Rectal smooth muscle tissue (tissue), 1 donor: ENCODE measurements around the gene MARK2.

ENCODE experiments used
- H3K27ac ChIP-seq: one replicate; pipeline ENCODE4 v1.7.0; 2013; ENCODE audit warnings: low read depth, low read length, inconsistent platforms
- H3K27me3 ChIP-seq: one replicate; pipeline ENCODE4 v1.7.0; 2013; ENCODE audit warnings: low read length; ENCODE audit not compliant: control insufficient read depth, insufficient read depth
- H3K36me3 ChIP-seq: one replicate; pipeline ENCODE4 v1.7.0; 2013; ENCODE audit warnings: low read length; ENCODE audit not compliant: control insufficient read depth, insufficient read depth
- H3K4me1 ChIP-seq: one replicate; pipeline ENCODE4 v1.7.0; 2013; ENCODE audit warnings: low read length; ENCODE audit not compliant: control insufficient read depth, insufficient read depth
- H3K4me3 ChIP-seq: one replicate; pipeline ENCODE4 v1.7.0; 2013; ENCODE audit warnings: low read length
- H3K9ac ChIP-seq: one replicate; pipeline ENCODE4 v1.7.0; 2013; ENCODE audit warnings: low read length

The MARK2 gene

DNA sequence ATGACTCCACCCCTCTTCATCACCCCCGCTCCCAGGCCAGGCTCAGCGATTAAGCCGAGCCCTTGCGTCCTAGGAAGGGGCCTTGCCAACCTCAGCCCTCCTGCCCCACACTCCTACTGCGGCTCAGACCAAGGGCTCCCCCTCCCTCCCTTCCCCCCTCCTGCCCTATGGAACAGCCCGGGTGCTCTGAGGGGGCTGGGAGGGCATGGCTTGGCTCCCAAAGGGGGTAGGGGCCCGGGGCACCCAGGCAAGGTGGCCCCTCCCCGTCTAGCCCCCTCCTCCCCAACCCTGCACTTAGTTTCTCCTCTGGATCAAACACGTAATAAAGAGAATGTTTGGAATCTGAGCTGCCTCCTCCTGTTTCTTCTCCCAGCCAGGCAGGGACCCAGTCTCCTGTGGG, 71.8 kb downstream of the MARK2 start:
- Histone ChIP-seq H3K27ac (no peak overlapping the region), H3K4me3 (no peak overlapping the region), H3K36me3 (peaks cover 11% of the 10 kb centered on the region), H3K9ac (no peak overlapping the region), H3K4me1 (peaks cover 5% of the 10 kb centered on the region), H3K27me3 (peaks cover under 1% of the 10 kb centered on the region)

DNA sequence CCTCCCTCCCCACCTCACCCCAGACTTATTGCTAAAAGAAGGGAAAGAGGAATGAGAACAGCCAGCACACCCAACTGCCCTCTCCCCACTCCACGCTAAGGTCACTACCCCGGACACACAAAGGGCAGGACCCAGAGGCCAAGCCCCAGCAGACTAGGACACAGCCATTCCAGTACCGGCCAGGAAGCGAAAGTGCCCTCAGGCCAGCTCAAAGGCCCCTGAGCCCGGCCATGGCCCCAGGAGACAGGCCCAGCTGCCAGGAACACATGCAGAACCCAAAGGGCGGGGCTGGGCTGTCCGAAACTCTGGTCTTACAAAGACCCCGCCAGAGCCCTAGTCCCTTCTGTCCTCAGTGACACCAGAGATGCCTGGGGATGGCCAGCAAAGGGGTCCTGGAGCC, 72.5 kb downstream of the MARK2 start:
- no peak overlapping the region for H3K9ac ChIP-seq
- H3K4me3 ChIP-seq, result no peak overlapping the region
- no peak overlapping the region for H3K27ac ChIP-seq
- H3K4me1 ChIP-seq, result peaks cover 7% of the 10 kb centered on the region
- H3K36me3 ChIP-seq, result peaks cover 11% of the 10 kb centered on the region
- H3K27me3 ChIP-seq, result peaks cover 3% of the 10 kb centered on the region

DNA sequence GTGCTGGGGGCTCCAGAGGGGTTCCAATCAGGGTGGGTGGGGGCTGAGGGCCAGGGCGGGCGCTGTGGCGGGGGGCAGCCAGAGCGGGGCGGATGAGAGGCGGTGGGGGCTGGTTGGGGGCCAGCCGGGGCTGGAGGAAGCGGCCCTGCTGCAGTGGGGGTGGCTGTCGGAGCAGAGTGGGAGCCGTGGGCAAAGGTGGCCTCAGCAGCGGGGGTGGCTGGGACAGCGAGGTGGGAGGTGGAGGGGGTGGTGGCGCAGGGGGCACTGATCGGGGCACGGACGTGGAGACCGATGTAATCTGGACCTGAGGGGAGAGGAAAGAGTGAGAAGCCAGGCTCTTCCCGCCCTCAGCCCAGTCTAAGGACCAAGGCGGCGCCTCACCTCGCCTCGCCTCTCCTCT, 73.0 kb downstream of the MARK2 start:
- H3K27ac ChIP-seq, result no peak overlapping the region
- H3K36me3 ChIP-seq, result peaks cover 10% of the 10 kb centered on the region
- H3K9ac ChIP-seq, result no peak overlapping the region
- peaks cover 9% of the 10 kb centered on the region for H3K4me1 ChIP-seq
- H3K4me3 ChIP-seq, result no peak overlapping the region
- H3K27me3 ChIP-seq, result peaks cover 3% of the 10 kb centered on the region

DNA sequence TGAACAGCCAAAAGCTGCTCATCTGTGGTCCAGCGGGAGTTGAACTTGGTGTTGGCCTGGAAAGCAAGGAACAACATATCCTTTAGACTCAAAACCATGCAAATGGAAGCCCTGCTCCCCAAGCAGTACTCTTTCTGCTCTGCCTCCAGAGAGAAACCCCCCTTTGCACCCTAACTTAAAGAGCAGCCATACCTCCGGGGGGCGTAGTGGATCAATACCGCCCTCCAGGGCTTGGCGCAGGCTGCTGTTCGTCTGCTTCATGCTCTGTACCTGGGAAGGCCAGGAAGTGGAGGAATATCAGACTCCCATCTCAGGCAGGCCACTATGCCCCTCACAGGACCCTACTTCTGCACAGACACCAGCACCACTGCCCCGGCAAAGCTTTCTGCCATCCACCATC, 73.8 kb downstream of the MARK2 start:
- Histone ChIP-seq H3K9ac (no peak overlapping the region), H3K27me3 (peaks cover 3% of the 10 kb centered on the region), H3K4me3 (no peak overlapping the region), H3K36me3 (peaks cover 2% of the 10 kb centered on the region), H3K27ac (no peak overlapping the region), H3K4me1 (peaks cover 12% of the 10 kb centered on the region)

DNA sequence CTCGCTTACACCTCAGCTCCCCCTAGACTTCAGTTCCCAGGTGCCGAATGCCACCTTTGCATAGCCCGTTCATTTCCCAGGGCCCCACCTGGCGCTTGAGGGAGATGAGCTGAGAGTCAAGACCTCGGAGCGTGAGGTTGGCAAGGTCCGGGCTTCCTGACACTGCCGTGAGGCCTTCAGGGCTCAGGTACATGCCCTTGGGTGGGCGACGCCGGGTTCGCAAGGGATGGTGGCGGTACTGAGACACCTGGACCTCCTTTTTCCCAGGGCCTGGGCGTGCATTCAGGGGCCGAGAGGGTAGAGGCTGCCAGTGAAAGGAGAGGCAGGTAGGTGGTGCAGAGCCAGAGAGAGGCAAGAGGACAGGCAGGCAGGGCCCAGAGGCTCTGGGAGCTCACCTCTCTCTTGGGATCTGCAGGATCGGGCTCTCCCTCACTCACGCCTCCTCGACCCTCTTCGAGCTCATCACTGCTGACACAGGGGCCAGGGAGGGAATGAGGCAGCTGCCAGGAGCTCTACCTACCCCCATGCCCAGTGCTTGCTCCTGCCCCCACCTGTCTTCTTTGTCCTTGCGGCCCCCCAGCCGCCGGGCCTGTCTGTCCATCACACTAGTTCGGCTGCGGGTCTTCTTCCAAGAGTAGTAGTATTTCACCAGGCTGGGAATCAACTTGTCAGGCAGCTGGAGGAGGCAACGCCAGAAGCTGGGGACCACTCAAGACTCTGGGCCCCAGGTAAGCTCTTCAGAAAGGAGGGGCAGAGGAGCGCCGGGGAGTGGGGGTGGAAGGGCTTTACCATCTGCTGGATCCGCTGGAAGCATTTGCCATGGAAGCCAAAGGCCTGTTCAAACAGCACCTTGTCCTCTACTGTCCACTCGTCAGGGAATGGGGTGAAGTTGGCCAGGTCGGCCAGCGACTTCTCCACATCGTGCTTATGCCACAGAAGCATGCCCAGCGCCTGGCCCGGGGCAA, 75.2 kb downstream of the MARK2 start:
- Histone ChIP-seq H3K27ac (no peak overlapping the region), H3K27me3 (peaks cover 3% of the 10 kb centered on the region), H3K4me1 (peaks cover 11% of the 10 kb centered on the region), H3K4me3 (no peak overlapping the region), H3K36me3 (peaks cover 2% of the 10 kb centered on the region), H3K9ac (no peak overlapping the region)

DNA sequence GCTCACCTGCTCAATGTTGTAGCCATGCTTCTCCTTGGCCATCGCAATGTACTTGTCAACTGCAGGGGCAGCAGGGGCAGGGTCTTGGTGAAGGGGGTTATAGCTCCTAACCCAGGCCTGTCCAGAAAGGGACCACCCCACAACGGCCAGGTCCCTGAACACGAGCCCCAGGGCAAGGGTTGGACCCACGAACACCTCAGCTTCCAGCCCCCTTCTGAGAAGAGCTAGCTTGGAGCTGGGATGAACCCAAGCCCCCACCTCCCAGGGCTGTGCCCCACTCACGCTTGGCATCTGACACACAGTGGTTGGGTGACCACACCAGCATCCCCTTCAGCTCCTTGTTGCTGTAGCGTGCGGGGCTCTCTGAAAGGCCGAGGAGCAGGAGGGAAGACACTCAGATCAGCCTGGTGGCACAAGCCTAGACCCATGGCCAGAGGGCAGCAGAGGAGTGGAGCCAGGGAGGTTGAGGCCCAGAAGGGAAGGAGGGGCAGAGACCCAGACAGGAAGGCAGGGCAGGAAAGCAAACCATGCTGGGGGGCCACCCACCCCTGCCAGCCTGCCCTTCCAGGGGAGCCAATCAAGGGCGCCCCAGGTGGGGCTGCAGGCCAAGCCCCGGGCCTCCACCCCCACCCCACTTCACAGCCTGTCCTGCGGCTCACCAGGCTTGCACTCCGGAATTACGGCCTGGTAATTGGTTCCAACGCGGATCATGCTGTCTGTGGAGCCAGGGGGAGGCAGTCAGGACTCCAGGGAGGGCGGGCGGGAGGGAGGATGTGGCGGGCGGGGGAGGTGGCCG, 76.2 kb downstream of the MARK2 start:
- Histone ChIP-seq H3K9ac (no peak overlapping the region), H3K4me1 (peaks cover 16% of the 10 kb centered on the region), H3K27ac (no peak overlapping the region), H3K36me3 (no peaks in the 10 kb centered on the region), H3K4me3 (no peak overlapping the region), H3K27me3 (peaks cover 3% of the 10 kb centered on the region)

DNA sequence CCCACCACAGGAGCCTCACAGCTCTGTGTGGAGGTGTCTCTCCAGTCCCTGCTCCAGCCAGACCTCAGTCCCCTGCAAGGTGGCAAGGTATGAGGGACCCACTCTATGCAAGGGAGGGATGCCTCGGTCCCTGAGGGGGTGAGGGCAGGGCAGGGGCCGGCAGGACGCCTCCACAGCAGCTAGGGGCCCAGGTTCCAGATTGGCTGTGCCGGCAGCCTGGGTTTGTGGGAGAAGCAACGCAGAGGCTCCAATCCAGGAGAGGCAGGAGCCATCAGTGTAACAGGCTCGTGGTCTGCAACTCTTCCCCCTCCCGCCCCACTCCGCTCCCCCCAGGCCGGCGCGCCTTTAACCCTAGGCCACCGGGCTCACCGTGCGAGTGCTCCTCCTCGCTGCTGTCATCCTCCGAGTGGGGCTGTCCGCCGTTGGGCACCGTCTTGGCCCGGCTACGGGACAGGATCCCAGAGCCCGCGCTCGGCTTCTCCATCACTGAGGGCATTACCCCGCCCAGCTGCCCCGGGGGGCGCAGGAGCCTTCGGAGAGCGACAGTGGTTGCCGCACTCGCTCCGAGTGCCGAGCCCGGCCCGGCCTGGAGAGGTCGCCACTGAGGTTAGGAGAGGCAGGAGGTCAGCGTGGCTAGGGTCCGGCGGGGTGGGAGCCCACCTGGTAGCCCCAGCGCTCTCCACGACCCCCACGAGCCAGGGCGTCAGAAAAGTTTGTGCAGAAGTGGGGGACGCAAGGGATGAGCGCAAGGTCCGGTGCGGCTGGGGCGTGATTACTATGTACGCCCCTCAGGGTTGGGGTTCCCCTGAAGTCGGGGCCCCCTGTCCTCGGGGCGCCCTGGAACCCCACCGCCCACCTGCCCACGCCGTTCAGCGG, 77.3 kb downstream of the MARK2 start:
- Histone ChIP-seq H3K27ac (no peak overlapping the region), H3K36me3 (no peaks in the 10 kb centered on the region), H3K27me3 (peaks cover 3% of the 10 kb centered on the region), H3K4me3 (peak overlapping the region; percentile 56), H3K9ac (no peak overlapping the region), H3K4me1 (peaks cover 17% of the 10 kb centered on the region)

DNA sequence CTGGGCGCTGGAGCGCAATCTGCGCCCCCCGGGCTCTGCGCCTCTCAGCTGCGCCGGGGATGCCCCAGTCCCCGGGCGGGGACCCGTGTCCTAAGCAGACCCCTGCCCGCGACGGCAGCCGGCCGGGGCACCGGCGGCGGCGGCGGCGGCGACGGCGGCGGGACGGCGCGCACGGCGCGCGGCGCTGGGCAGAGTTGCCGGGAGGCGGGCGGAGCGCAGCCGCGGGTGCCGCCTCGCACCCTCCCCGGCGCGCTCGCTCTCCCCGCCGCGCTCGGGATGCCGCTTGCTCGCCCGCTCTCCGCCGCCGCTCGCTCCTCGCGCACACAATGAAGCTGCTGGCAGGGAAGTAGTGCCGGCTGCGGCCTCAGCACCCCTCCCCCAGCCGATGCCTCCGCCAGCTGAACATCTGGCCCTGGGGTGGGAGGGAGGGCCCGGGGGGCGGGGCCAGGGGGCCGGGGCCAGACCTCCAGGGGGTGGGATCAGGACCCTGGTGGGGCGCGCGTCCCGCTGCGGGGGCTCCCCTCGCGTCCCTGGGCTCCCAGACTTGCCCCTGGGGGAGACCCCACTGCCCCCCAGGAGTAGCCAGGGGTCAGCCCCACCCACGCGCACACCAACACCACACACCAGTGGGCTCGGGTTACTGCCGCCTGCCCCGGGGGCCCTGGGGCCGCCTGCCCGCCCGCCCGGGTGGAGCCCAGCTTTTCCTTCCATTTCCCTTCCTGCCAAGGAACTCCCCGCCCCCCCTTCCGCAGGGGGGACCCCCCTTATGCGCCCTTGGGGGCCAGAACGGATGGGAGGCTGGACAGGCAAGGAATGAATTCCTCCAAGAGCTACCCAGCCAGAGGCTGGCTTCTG, 78.2 kb downstream of the MARK2 start, which contains the start of gene RCOR2:
RCOR2 (minus strand) TSS at position 328 of the 855 bp plus-strand sequence. CDS start 708 bp downstream, outside the sequence.
- Histone ChIP-seq H3K27me3 (peaks cover 3% of the 10 kb centered on the region), H3K4me3 (peak within 1 kb of the TSS; percentile 69), H3K4me1 (peaks cover 17% of the 10 kb centered on the region), H3K27ac (peak within 1 kb of the TSS; percentile 44), H3K9ac (peak within 1 kb of the TSS; percentile 33), H3K36me3 (no peaks in the 10 kb centered on the region)

DNA sequence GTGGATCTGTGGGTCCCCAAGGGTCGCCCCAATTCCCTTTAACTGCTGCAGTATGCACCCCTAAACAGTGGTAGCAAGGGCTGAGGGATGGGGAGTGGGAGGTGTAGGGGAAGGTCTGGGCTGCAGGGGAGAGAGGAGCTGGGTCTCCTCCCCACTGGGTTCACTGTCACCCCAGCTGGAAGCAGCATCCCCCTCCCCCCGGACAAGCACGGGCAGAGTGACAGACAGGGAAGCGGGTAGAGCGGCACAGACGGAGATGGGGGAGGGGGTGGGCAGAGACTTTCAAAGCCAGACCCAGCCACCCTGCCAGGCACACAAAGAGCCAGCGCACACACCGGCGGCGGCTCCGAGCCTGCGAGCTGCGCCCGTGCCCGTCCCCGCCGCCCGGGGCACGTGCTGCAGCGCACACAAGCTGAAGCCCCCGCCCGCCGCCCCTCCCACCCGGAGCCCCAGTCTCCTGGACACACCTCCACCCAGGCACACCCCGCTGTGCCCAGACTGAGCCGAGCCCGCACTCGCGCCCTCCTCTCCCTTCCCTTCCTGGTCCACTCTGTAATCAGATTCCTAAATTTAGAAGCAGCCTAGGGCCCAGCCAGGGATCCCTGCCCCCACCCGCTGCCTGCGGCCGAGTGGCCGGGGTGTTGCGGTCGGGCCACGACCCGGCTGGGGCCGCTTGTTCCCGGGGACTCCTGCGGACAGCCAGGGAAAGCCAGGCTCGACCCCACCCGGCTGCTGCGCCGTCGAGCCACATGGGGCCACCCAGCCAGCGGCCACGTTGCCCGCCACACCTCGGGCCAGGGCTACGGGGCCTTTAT, 79.0 kb downstream of the MARK2 start:
- Histone ChIP-seq H3K9ac (peak overlapping the region; percentile 33), H3K36me3 (no peaks in the 10 kb centered on the region), H3K4me3 (peak overlapping the region; percentile 69), H3K27me3 (peaks cover 3% of the 10 kb centered on the region), H3K4me1 (peaks cover 17% of the 10 kb centered on the region), H3K27ac (peak overlapping the region; percentile 44)

DNA sequence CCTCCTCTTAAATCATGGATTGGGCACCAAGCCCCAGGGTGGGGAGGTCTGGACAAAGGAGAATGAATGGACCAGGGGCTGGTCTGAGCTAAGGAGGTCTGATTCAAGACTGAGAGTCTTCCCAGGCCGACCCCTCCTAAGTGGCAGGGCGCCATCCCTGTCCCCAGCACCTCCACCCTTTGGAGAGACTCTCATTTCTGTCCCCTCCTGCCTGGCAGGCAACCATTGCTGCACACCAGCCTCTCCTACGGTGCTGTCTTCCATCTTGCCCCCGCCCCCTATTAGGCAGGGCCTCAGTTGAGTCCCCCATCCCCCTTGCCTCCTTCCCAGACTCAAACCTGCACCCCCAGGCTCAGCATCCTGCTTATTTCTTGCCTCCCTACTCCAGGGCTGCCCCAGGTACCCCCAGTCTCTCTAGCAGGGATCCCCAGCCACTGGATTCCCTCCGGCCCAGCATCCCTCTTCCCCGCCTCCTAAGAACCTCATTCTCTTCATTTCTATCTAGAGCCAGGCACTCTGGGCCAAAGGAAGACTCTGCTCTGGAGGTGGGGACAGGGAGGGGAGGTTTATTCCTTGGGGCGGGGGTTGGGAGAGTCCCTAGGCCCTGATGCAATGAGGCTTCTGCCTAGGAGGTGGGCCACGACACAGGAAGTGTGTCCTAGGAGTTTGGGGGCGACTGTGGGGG, 79.7 kb downstream of the MARK2 start:
- Histone ChIP-seq H3K27me3 (peaks cover 3% of the 10 kb centered on the region), H3K36me3 (no peaks in the 10 kb centered on the region), H3K4me1 (peaks cover 17% of the 10 kb centered on the region), H3K4me3 (peak overlapping the region; percentile 47), H3K27ac (peak overlapping the region; percentile 44), H3K9ac (no peak overlapping the region)
